Stomach (tissue), 4 donors: ENCODE results near the gene AQR.

Source experiments
- CTCF ChIP-seq, 7 experiments: fragments of 450-650 bp in 4 of 7; fragments of 200-600 bp in 3 of 7; sonication (generic) in 3 of 7; IDR thresholded peaks; one replicate each; pipeline ENCODE4 v1.5.1; 2016 to 2019; ENCODE audit warnings: antibody characterized with exemption in 7 of 7, control low read depth in 2 of 7, mild to moderate bottlenecking in 1 of 7
- POLR2A ChIP-seq, 4 donors: fragments of 450-650 bp; IDR thresholded peaks; one replicate each; pipeline ENCODE4 v1.6.1; 2016; ENCODE audit warnings: antibody characterized with exemption in 4 of 4, control low read depth in 2 of 4, mild to moderate bottlenecking in 1 of 4, moderate library complexity in 1 of 4

- TF ChIP-seq CTCF (IDR thresholded peaks at IDR 0.05) (no peak), POLR2A (IDR thresholded peaks at IDR 0.05) (no peak)
Measured at GRCh38 chr15:34879107-34879506, 90.4 kb downstream of the AQR start.
